GM15510 (cell line): ENCODE data around the gene OTOP1.

ENCODE experiments used
- POLR2A ChIP-seq: IDR thresholded peaks from 3 replicates; pipeline ENCODE4 v1.6.1; 2011; ENCODE audit warnings: borderline replicate concordance; ENCODE audit not compliant: insufficient read length; ENCODE audit errors: extremely low read depth

The OTOP1 gene

GRCh38 chr4:4245172-4245571 is 18.4 kb upstream of the OTOP1 start:
- no peak for TF ChIP-seq POLR2A

DNA sequence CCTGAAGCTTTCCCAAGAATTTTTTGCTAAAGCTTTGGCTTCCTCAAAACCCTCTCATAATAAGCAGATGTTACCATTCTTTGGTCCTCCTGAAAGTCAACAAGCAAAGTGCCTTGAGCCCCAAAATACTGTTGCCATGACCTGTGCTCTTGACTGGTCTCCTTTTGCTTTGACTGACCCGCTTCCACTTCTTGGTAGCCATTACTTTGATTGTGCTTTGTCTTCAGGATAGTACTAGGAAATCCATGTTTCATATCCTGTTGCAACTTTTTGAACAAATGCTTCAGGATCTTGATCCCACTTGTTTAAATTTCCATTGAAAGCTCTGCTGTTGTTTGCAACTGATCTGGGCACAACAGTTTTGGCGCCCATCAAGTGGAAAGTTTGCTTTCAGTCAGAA is 6.9 kb upstream of the OTOP1 start:
- TF ChIP-seq POLR2A, result no peak

GRCh38 chr4:4228356-4228668 is 1.6 kb upstream of the OTOP1 start:
- TF ChIP-seq POLR2A, result no peak

- no peak for TF ChIP-seq POLR2A
Observed at GRCh38 chr4:4227510-4228355, 1.0 kb upstream of the OTOP1 start.

GRCh38 chr4:4225915-4226605 is 669 bp downstream of the OTOP1 start:
- TF ChIP-seq POLR2A, result no peak

DNA sequence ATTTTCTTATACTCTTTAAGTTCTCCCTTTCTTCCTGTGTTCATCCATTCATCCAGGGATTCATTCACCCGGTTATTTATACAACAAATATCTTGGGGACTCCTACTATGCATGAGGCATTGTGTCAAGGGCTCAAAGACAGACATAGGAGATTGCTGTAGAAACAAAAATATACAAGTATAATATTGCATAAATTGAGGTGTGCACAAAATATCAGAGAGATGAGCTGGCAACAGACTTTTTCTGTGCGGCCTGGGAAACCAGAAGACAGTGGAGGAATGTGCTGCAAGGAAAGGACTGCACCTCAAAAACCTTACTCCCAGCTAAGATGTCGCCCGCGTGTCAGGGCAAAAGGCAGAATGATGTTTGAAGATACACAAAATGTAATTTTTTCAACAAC is 9.6 kb downstream of the OTOP1 start:
- no peak for TF ChIP-seq POLR2A

DNA sequence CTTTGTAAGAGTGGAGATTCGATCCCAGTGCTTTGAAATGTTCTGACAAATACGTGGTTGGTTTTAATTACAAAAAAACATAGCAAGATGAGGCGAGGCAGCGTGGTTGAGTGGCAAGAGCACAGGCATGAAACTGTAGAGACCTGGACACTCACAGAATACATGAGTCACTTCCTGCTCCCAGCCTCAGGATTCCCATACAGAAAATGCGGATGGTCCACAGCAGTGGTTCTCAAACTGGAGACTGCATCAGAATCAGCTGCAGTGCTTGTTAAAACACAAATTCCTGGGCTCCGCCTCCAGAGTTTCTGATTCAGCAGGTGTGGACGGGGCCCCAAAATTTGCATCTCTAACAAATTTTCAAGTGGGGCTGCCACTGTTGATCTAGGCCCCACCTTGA is 10.1 kb downstream of the OTOP1 start:
- TF ChIP-seq POLR2A, result no peak

- no peak for TF ChIP-seq POLR2A
Observed at GRCh38 chr4:4206204-4206603, 20.5 kb downstream of the OTOP1 start.

DNA sequence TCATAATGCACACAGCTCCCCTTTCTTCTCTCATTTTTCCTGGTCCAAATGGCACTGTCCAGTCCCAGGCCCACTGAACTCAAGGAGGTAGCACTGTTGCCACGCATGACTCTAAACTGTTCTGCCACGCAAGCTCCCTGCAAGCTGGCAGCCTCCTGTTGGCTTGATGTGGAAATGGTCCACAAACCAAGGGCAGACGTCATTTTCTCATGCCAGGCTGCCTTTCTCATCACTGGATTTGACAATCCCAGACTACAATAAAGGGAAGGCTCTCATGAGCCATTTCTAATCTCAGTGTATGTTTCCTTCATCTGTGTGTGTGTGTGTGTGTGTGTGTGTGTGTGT is 22.4 kb downstream of the OTOP1 start:
- no peak for TF ChIP-seq POLR2A

- TF ChIP-seq POLR2A, result no peak
Observed at GRCh38 chr4:4203688-4204400, 22.9 kb downstream of the OTOP1 start.

GRCh38 chr4:4202510-4202909 is 24.2 kb downstream of the OTOP1 start:
- TF ChIP-seq POLR2A, result no peak

GRCh38 chr4:4200624-4201023 is 26.1 kb downstream of the OTOP1 start:
- no peak for TF ChIP-seq POLR2A

- TF ChIP-seq POLR2A, result no peak
Observed at GRCh38 chr4:4195354-4195753, 31.4 kb downstream of the OTOP1 start.

DNA sequence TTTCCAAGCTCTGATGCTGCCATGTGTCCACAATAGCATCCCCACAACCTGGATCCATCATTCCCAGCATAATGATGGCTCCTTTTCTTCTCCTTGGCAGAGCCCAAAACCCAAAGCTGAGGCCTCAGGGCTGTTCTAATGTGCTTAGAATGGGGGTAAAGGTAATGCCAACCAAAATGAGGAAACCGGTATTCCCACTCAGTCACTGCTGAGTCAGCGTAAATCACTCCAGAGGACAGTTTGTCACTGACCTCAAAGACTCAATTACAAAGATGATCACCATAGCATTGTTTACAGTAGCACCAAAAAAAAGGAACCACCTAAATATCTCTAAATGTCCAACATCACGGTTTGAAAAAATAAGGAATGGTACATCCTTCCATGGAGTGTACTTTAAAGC is 41.2 kb downstream of the OTOP1 start:
- TF ChIP-seq POLR2A, result no peak

- no peak for TF ChIP-seq POLR2A
Observed at GRCh38 chr4:4182835-4183568, 43.7 kb downstream of the OTOP1 start.

GRCh38 chr4:4170596-4171150 is 56.1 kb downstream of the OTOP1 start:
- no peak for TF ChIP-seq POLR2A
